Neuronal stem cell (in vitro differentiated cells): Measurements from ENCODE around the gene ARHGAP24.

Experiments
- DNase-seq: peaks from one replicate; pipeline ENCODE4 v3.0.0-alpha.2; 2013; ENCODE audit warnings: low spot score
- H2AFZ ChIP-seq: one replicate; pipeline ENCODE4 v1.6.1; 2013; ENCODE audit warnings: mild to moderate bottlenecking, low read length, inconsistent platforms
- H2AK5ac ChIP-seq: 2 replicates; pipeline ENCODE4 v1.6.1; 2013; ENCODE audit warnings: low read depth, mild to moderate bottlenecking, inconsistent platforms, low read length, moderate library complexity, mixed read lengths
- H2BK120ac ChIP-seq: 2 replicates; pipeline ENCODE4 v1.6.1; 2013; ENCODE audit warnings: low read depth, mild to moderate bottlenecking, inconsistent platforms, low read length, moderate library complexity, mixed read lengths
- H2BK12ac ChIP-seq: one replicate; pipeline ENCODE4 v1.6.1; 2013; ENCODE audit warnings: low read length, inconsistent platforms
- H2BK15ac ChIP-seq: 2 replicates; pipeline ENCODE4 v1.6.1; 2013; ENCODE audit warnings: mild to moderate bottlenecking, low read length, inconsistent platforms, mixed read lengths
- H2BK5ac ChIP-seq: one replicate; pipeline ENCODE4 v1.6.1; 2013; ENCODE audit warnings: inconsistent platforms, mild to moderate bottlenecking, low read length, moderate library complexity
- H3K14ac ChIP-seq: one replicate; pipeline ENCODE4 v1.6.1; 2013; ENCODE audit warnings: low read length, inconsistent platforms
- H3K18ac ChIP-seq: 2 replicates; pipeline ENCODE4 v1.6.1; 2013; ENCODE audit warnings: low read length, inconsistent platforms
- H3K23ac ChIP-seq: 2 replicates; pipeline ENCODE4 v1.6.1; 2013; ENCODE audit warnings: low read depth, mild to moderate bottlenecking, mixed read lengths, low read length, inconsistent platforms; ENCODE audit not compliant: poor library complexity
- H3K27ac ChIP-seq: replicated peaks from 3 replicates; pipeline ENCODE4 v1.5.1; 2013; ENCODE audit warnings: low read length, inconsistent platforms
- H3K27me3 ChIP-seq, 3 experiments: 2 replicates each; pipeline ENCODE4 v1.6.1; 2013; ENCODE audit warnings: low read length in 3 of 3, mild to moderate bottlenecking in 2 of 3, inconsistent platforms in 1 of 3, low read depth in 1 of 3, mixed read lengths in 1 of 3, moderate library complexity in 1 of 3; ENCODE audit not compliant: control insufficient read depth in 3 of 3, insufficient read depth in 3 of 3
- H3K36me3 ChIP-seq, 2 donors: replicated peaks in 1 of 2; 2 replicates each; pipeline ENCODE4 v1.6.1; 2013; ENCODE audit warnings: low read length in 2 of 2; ENCODE audit not compliant: control insufficient read depth in 2 of 2, insufficient read depth in 2 of 2
- H3K4ac ChIP-seq: 2 replicates; pipeline ENCODE4 v1.6.1; 2013; ENCODE audit warnings: inconsistent platforms, mild to moderate bottlenecking, low read length, moderate library complexity
- H3K4me1 ChIP-seq, 2 donors: 1 replicate in 1 of 2; 2 replicates in 1 of 2; pipeline ENCODE4 v1.6.1; 2013; ENCODE audit warnings: low read length in 2 of 2, low read depth in 1 of 2; ENCODE audit not compliant: control insufficient read depth in 2 of 2, insufficient read depth in 1 of 2
- H3K4me2 ChIP-seq: one replicate; pipeline ENCODE4 v1.6.1; 2013; ENCODE audit warnings: mild to moderate bottlenecking, low read length, inconsistent platforms; ENCODE audit not compliant: insufficient read depth, poor library complexity, severe bottlenecking
- H3K4me3 ChIP-seq, 2 donors: 2 replicates each; pipeline ENCODE4 v1.5.1; 2013; ENCODE audit warnings: low read length in 2 of 2, mild to moderate bottlenecking in 2 of 2, inconsistent platforms in 1 of 2, moderate library complexity in 1 of 2
- H3K79me1 ChIP-seq: one replicate; pipeline ENCODE4 v1.6.1; 2013; ENCODE audit warnings: low read depth, mild to moderate bottlenecking, inconsistent platforms, low read length, moderate library complexity
- H3K9ac ChIP-seq: one replicate; pipeline ENCODE4 v1.6.1; 2013; ENCODE audit warnings: mild to moderate bottlenecking, low read depth, low read length, inconsistent platforms; ENCODE audit not compliant: poor library complexity
- H3K9me3 ChIP-seq, 2 donors: replicated peaks in 1 of 2; 2 replicates each; pipeline versions ENCODE3 to v1.6.1; 2013; ENCODE audit warnings: low read length in 2 of 2, mild to moderate bottlenecking in 2 of 2, inconsistent platforms in 1 of 2, low read depth in 1 of 2, mixed read lengths in 1 of 2, moderate library complexity in 1 of 2; ENCODE audit not compliant: control insufficient read depth in 2 of 2, insufficient read depth in 1 of 2
- H4K8ac ChIP-seq: one replicate; pipeline ENCODE4 v1.6.1; 2013; ENCODE audit warnings: low read depth, mild to moderate bottlenecking, inconsistent platforms, low read length, moderate library complexity
- H4K91ac ChIP-seq: one replicate; pipeline ENCODE4 v1.6.1; 2013; ENCODE audit warnings: low read length, low read depth, mild to moderate bottlenecking, inconsistent platforms; ENCODE audit not compliant: poor library complexity
- WGBS, 2 donors: extraction: QIAGEN DNeasy Blood & Tissue Kit; methylation state at CpG; one replicate each; pipeline ENCODE4 v1.1.7; 2013; ENCODE audit warnings: missing lambda C conversion rate in 2 of 2, mixed read lengths in 1 of 2; ENCODE audit not compliant: insufficient read length in 2 of 2, insufficient replicate concordance in 1 of 2; ENCODE audit errors: extremely low coverage in 2 of 2; 5-methylcytosine and 5-hydroxymethylcytosine counted together

Gene ARHGAP24

GRCh38 chr4:85676050-85676425, 201.1 kb downstream of the ARHGAP24 start:
- no peak overlapping the region for H2AFZ ChIP-seq
- H3K27ac ChIP-seq: no peak overlapping the region
- no peaks in the 10 kb centered on the region for H3K9me3 ChIP-seq
- H3K23ac ChIP-seq: no peak overlapping the region
- H3K79me1 ChIP-seq: no peaks in the 10 kb centered on the region
- no peak overlapping the region for H3K4me2 ChIP-seq
- H2AK5ac ChIP-seq: no peak overlapping the region
- no peak overlapping the region for H3K4ac ChIP-seq
- no peak overlapping the region for H4K91ac ChIP-seq
- no peak overlapping the region for H3K4me3 ChIP-seq
- H4K8ac ChIP-seq: no peak overlapping the region
- H3K4me1 ChIP-seq: peaks cover 2 to 7% of the 10 kb centered on the region in 2 donors
- H3K36me3 ChIP-seq: no peaks in the 10 kb centered on the region
- H3K9ac ChIP-seq: no peak overlapping the region
- no CpG with 5 or more reads among the region's 1 CpG for WGBS, 2 donors
- no peak overlapping the region for H2BK5ac ChIP-seq
- H3K18ac ChIP-seq: no peak overlapping the region
- no peak overlapping the region for H3K14ac ChIP-seq
- no peak overlapping the region for H2BK15ac ChIP-seq
- no peak for DNase-seq
- no peak overlapping the region for H2BK120ac ChIP-seq
- no peaks in the 10 kb centered on the region for H3K27me3 ChIP-seq
- no peak overlapping the region for H2BK12ac ChIP-seq

- no peak overlapping the region for H3K18ac ChIP-seq
- H3K27me3 ChIP-seq: no peaks in the 10 kb centered on the region
- peaks cover 2 to 10% of the 10 kb centered on the region in 2 donors for H3K4me1 ChIP-seq
- H3K9ac ChIP-seq: no peak overlapping the region
- H3K4me2 ChIP-seq: no peak overlapping the region
- no peak overlapping the region for H2BK12ac ChIP-seq
- no peak overlapping the region for H4K91ac ChIP-seq
- DNase-seq: no peak
- H2BK15ac ChIP-seq: no peak overlapping the region
- no peak overlapping the region for H4K8ac ChIP-seq
- no peak overlapping the region for H2AK5ac ChIP-seq
- H3K23ac ChIP-seq: no peak overlapping the region
- H3K14ac ChIP-seq: no peak overlapping the region
- H2BK5ac ChIP-seq: no peak overlapping the region
- H2BK120ac ChIP-seq: no peak overlapping the region
- H3K79me1 ChIP-seq: no peaks in the 10 kb centered on the region
- H3K9me3 ChIP-seq: no peaks in the 10 kb centered on the region
- H3K4me3 ChIP-seq: no peak overlapping the region
- H3K27ac ChIP-seq: no peak overlapping the region
- H3K36me3 ChIP-seq: no peaks in the 10 kb centered on the region
- whole genome bisulfite sequencing, 2 donors: no CpG with 5 or more reads among the region's 5 CpGs
- H3K4ac ChIP-seq: no peak overlapping the region
- H2AFZ ChIP-seq: no peak overlapping the region
Measured at GRCh38 chr4:85676850-85677590, 202.1 kb downstream of the ARHGAP24 start.

DNA sequence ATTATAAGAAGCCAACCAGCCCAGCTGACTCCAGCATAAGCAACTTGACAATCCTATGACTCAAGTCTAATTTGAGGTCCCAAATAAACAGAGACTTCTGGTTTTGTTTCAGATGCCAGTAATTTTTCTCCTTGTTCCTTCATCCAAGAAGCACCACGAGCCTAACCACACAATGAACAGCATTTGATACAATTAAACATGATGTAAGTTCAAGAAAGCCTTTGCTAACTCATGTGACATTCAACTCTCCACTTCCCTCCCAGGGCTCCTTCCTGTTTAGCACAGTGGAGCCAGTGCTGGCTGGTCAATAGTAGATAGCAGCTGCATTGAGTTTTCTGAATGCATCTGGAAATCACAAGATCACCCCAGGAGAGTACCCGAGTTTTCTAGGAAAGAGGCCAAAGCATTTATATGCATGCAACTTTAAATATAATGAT, 206.3 kb downstream of the ARHGAP24 start:
- Histone ChIP-seq H3K4me1 (peaks cover 0 to 7% of the 10 kb centered on the region in 2 donors), H2AK5ac (no peak overlapping the region), H3K27ac (no peak overlapping the region), H3K18ac (no peak overlapping the region), H3K23ac (no peak overlapping the region), H3K14ac (no peak overlapping the region), H3K4me2 (no peak overlapping the region), H3K9me3 (no peaks in the 10 kb centered on the region), H4K91ac (no peak overlapping the region), H4K8ac (no peak overlapping the region), H3K27me3 (no peaks in the 10 kb centered on the region), H2BK15ac (no peak overlapping the region), H2BK5ac (no peak overlapping the region), H2BK120ac (no peak overlapping the region), H3K9ac (no peak overlapping the region), H3K4ac (no peak overlapping the region), H2AFZ (peak overlapping the region; percentile 78), H3K4me3 (no peak overlapping the region), H2BK12ac (no peak overlapping the region), H3K79me1 (no peaks in the 10 kb centered on the region), H3K36me3 (no peaks in the 10 kb centered on the region)
- WGBS, 2 donors: no CpG with 5 or more reads among the region's 2 CpGs
- DNase-seq: no peak

GRCh38 chr4:85681921-85682320, 207.0 kb downstream of the ARHGAP24 start:
- no peak overlapping the region for H3K14ac ChIP-seq
- H3K4ac ChIP-seq: no peak overlapping the region
- no peaks in the 10 kb centered on the region for H3K36me3 ChIP-seq
- no peak overlapping the region for H3K4me3 ChIP-seq
- H2BK15ac ChIP-seq: no peak overlapping the region
- H2AFZ ChIP-seq: no peak overlapping the region
- DNase-seq: no peak
- H3K27me3 ChIP-seq: no peaks in the 10 kb centered on the region
- no peak overlapping the region for H3K23ac ChIP-seq
- H2BK120ac ChIP-seq: no peak overlapping the region
- no peak overlapping the region for H2AK5ac ChIP-seq
- H3K9me3 ChIP-seq: no peaks in the 10 kb centered on the region
- no peak overlapping the region for H3K27ac ChIP-seq
- H3K79me1 ChIP-seq: no peaks in the 10 kb centered on the region
- H3K9ac ChIP-seq: no peak overlapping the region
- H4K8ac ChIP-seq: no peak overlapping the region
- no peak overlapping the region for H3K18ac ChIP-seq
- peaks cover 0 to 7% of the 10 kb centered on the region in 2 donors for H3K4me1 ChIP-seq
- H2BK12ac ChIP-seq: no peak overlapping the region
- no peak overlapping the region for H2BK5ac ChIP-seq
- H4K91ac ChIP-seq: no peak overlapping the region
- no peak overlapping the region for H3K4me2 ChIP-seq
- WGBS, 2 donors: no CpG with 5 or more reads among the region's 3 CpGs
